SU-DHL-6 (cell line): Measurements from ENCODE around the gene LRRFIP1.
"Not testable (repeated sequence)": the region's sequence is repeated elsewhere in the genome, so short reads cannot be mapped to it uniquely, and the experiment has no call there.

ENCODE experiments used
- H2AFZ ChIP-seq: fragments of 200-600 bp; sonication (generic); 2 replicates; pipeline ENCODE4 v1.6.1; 2014; ENCODE audit warnings: low read depth, mild to moderate bottlenecking, moderate library complexity, mixed read lengths, antibody characterized with exemption, low read length; ENCODE audit not compliant: severe bottlenecking
- H3F3A ChIP-seq: fragments of 200-600 bp; shearing (Covaris generic); 2 replicates; pipeline ENCODE4 v1.6.0; 2016; ENCODE audit warnings: antibody characterized with exemption, mild to moderate bottlenecking; ENCODE audit not compliant: insufficient read depth
- H3K27ac ChIP-seq: fragments of 200-600 bp; sonication (generic); 2 replicates; pipeline ENCODE4 v1.5.1; 2016; ENCODE audit warnings: low read depth, mild to moderate bottlenecking, low read length, moderate library complexity, mixed read lengths
- H3K27me3 ChIP-seq: fragments of 200-600 bp; sonication (generic), shearing (Covaris generic); 2 replicates; pipeline ENCODE4 v1.6.0; 2014; ENCODE audit warnings: mild to moderate bottlenecking, low read length
- H3K36me3 ChIP-seq: fragments of 200-600 bp; sonication (generic); 2 replicates; pipeline ENCODE4 v1.6.1; 2014; ENCODE audit warnings: mild to moderate bottlenecking, low read length, mixed read lengths
- H3K4me2 ChIP-seq: fragments of 300-600, 200-600 bp; shearing (Covaris generic), sonication (generic); 2 replicates; pipeline ENCODE4 v1.6.0; 2014; ENCODE audit warnings: low read length, low read depth, mild to moderate bottlenecking; ENCODE audit not compliant: poor library complexity, severe bottlenecking
- H3K4me3 ChIP-seq: fragments of 200-600 bp; sonication (generic); 2 replicates; pipeline ENCODE4 v1.5.1; 2014; ENCODE audit warnings: antibody characterized with exemption, low read length, mild to moderate bottlenecking, mixed read lengths; ENCODE audit not compliant: insufficient read depth, poor library complexity, severe bottlenecking
- H3K79me2 ChIP-seq: fragments of 200-600 bp; sonication (generic); 2 replicates; pipeline ENCODE4 v1.6.1; 2014; ENCODE audit warnings: mild to moderate bottlenecking, low read length, moderate library complexity; ENCODE audit not compliant: insufficient read depth
- H3K9ac ChIP-seq: fragments of 200-600 bp; sonication (generic); 2 replicates; pipeline ENCODE4 v1.7.0; 2014; ENCODE audit warnings: mild to moderate bottlenecking, low read length
- H3K9me2 ChIP-seq: fragments of 200-600 bp; sonication (generic); replicated peaks from 2 replicates; pipeline ENCODE4 v1.6.1; 2014; ENCODE audit warnings: low read length; ENCODE audit not compliant: insufficient read depth
- H3K9me3 ChIP-seq: fragments of 200-600 bp; sonication (generic); 2 replicates; pipeline ENCODE4 v1.6.1; 2014; ENCODE audit warnings: low read length, mixed read lengths; ENCODE audit not compliant: insufficient read depth
- H4K20me1 ChIP-seq: fragments of 200-600 bp; sonication (generic); 2 replicates; pipeline ENCODE4 v1.6.1; 2014; ENCODE audit warnings: low read depth, mild to moderate bottlenecking, antibody characterized with exemption, low read length, moderate library complexity, mixed read lengths
- EZH2phosphoT487 ChIP-seq: fragments of 200-600 bp; sonication (generic), shearing (Covaris generic); conservative IDR thresholded peaks from 2 replicates; pipeline ENCODE4 v1.6.1; 2018; ENCODE audit warnings: mild to moderate bottlenecking, antibody characterized with exemption, low read length, moderate library complexity, mixed read lengths
- TF ChIP-seq, protein P1 (sequence below): fragments of 200-600 bp; sonication (generic); IDR thresholded peaks from one replicate; pipeline ENCODE4 v1.5.1; 2017; ENCODE audit warnings: antibody characterized with exemption, mild to moderate bottlenecking, low read length, moderate library complexity; ENCODE audit not compliant: insufficient read depth, poor library complexity, severe bottlenecking

Gene LRRFIP1

DNA sequence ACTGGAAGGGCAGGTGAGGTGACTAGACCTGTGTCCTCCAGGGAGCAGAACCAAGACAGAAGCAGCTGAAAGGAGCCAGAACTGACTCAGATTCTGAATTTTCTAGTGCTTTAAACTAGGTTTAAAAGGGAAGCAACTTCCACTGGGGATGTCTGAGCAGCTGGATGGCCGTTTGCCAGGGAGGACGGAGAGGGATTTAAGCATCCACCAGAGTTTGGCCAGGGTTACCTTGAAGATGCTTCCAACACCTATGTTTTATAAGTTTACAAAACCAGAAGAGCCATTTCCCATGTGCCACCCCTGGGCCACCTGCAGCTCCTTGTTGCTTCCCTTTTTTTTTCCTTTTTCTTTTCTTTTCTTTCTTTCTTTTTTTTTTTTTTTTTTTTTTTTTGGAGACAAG is 122.6 kb downstream of the LRRFIP1 start:
- Histone ChIP-seq H3K36me3 (no peaks in the 10 kb centered on the region), H3K9me2 (no peaks in the 10 kb centered on the region), H3F3A (no peaks in the 10 kb centered on the region), H3K9ac (no peak overlapping the region), H3K4me3 (no peak overlapping the region), H4K20me1 (no peaks in the 10 kb centered on the region), H3K79me2 (no peaks in the 10 kb centered on the region), H3K4me2 (no peak overlapping the region), H3K9me3 (no peaks in the 10 kb centered on the region), H2AFZ (no peak overlapping the region), H3K27ac (no peak overlapping the region), H3K27me3 (no peaks in the 10 kb centered on the region)
- no peak for TF ChIP-seq EZH2phosphoT487
- TF ChIP-seq, protein P1, sequence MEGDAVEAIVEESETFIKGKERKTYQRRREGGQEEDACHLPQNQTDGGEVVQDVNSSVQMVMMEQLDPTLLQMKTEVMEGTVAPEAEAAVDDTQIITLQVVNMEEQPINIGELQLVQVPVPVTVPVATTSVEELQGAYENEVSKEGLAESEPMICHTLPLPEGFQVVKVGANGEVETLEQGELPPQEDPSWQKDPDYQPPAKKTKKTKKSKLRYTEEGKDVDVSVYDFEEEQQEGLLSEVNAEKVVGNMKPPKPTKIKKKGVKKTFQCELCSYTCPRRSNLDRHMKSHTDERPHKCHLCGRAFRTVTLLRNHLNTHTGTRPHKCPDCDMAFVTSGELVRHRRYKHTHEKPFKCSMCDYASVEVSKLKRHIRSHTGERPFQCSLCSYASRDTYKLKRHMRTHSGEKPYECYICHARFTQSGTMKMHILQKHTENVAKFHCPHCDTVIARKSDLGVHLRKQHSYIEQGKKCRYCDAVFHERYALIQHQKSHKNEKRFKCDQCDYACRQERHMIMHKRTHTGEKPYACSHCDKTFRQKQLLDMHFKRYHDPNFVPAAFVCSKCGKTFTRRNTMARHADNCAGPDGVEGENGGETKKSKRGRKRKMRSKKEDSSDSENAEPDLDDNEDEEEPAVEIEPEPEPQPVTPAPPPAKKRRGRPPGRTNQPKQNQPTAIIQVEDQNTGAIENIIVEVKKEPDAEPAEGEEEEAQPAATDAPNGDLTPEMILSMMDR, result no peak

DNA sequence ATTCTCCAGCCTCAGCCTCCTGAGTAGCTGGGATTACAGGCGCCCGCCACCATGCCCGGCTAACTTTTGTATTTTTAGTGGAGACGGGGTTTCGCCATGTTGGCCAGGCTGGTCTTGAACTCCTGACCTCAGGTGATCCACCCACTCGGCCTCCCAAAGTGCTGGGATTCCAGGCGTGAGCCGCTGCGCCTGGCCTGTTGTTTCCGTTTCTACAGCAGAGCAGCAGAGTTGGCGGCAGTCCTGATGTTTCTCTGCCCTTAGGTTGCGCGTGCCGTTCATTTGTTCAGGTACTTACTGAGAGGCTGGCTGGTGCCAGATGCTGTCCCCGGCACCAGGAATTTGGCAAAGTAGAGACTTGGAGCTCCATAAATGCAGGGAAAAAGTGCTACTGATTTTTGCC is 123.1 kb downstream of the LRRFIP1 start:
- not testable (repeated sequence) for H3K9me2 ChIP-seq, H3K9me3 ChIP-seq, H3K9ac ChIP-seq, H3K79me2 ChIP-seq, H3K4me2 ChIP-seq, H3K27ac ChIP-seq, H3K27me3 ChIP-seq, H2AFZ ChIP-seq, H3K36me3 ChIP-seq, H3F3A ChIP-seq, H4K20me1 ChIP-seq, H3K4me3 ChIP-seq

DNA sequence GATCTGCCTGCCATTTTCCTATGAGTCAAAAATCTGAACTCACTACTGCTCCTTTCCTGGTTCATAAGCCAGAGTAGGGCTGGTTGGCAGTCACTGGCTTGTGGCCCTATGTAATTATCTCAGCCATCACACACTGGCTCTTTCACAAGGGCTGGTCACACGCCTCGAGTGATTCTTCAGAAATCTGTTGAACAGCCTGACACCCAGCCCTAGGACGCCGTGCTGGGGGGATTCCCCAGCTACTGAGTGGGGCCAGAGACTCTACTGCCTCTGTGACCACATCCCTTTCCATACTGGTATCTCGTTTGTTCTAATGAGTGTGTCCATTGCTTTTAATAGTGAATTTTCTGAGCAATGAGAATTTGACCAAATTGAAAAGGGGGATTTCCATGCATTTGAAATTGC is 125.4 kb downstream of the LRRFIP1 start:
- TF ChIP-seq, protein P1, result no peak
- TF ChIP-seq EZH2phosphoT487, result no peak
- Histone ChIP-seq H3K9me2 (no peaks in the 10 kb centered on the region), H3K4me3 (no peak overlapping the region), H3K27me3 (no peaks in the 10 kb centered on the region), H3K79me2 (no peaks in the 10 kb centered on the region), H4K20me1 (no peaks in the 10 kb centered on the region), H3K27ac (no peak overlapping the region), H3K9me3 (no peaks in the 10 kb centered on the region), H3K36me3 (no peaks in the 10 kb centered on the region), H2AFZ (no peak overlapping the region), H3K4me2 (no peak overlapping the region), H3F3A (no peaks in the 10 kb centered on the region), H3K9ac (no peak overlapping the region)

DNA sequence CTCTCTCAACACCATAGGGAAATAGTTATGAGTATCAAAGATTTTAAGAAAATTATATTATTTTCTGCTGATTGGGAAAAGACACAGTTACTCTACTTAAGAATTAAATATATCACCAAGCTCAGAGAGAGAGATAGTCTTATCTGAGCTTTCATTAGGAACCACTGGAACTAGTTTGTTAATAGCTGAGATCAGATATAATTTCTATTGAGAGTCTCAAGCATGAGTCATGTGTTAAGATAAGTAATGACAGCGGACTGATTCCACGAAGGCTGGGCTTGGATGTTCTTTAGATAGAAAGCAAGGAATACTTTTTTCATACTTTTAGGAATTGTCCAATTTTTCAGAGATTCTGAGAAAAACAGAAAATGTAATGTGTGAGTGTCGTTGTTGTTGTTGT is 126.8 kb downstream of the LRRFIP1 start:
- no peaks in the 10 kb centered on the region for H3K79me2 ChIP-seq
- no peaks in the 10 kb centered on the region for H3K36me3 ChIP-seq
- no peak for TF ChIP-seq EZH2phosphoT487
- TF ChIP-seq, protein P1, result no peak
- H3K9me2 ChIP-seq, result no peaks in the 10 kb centered on the region
- H3K27me3 ChIP-seq, result no peaks in the 10 kb centered on the region
- no peak overlapping the region for H2AFZ ChIP-seq
- no peak overlapping the region for H3K9ac ChIP-seq
- no peak overlapping the region for H3K27ac ChIP-seq
- H3K4me2 ChIP-seq, result no peak overlapping the region
- no peak overlapping the region for H3K4me3 ChIP-seq
- no peaks in the 10 kb centered on the region for H3F3A ChIP-seq
- H4K20me1 ChIP-seq, result no peaks in the 10 kb centered on the region
- no peaks in the 10 kb centered on the region for H3K9me3 ChIP-seq
